Measurements from ENCODE around the gene FSTL4.

Gene FSTL4

GRCh38 chr5:133249593-133249992 lies 362.7 kb downstream of the FSTL4 start:
- Histone ChIP-seq H3K36me3 (ENCODE audit: control insufficient read depth, insufficient read depth, low read length) (no peaks in the 10 kb centered on the region), H3K27ac (ENCODE audit: low read depth, low read length, severe bottlenecking) (no peak overlapping the region), H3K4me1 (ENCODE audit: control insufficient read depth, insufficient read depth, low read length, poor library complexity, severe bottlenecking) (peaks cover 16% of the 10 kb centered on the region), H3K4me3 (ENCODE audit: extremely low read depth, insufficient read depth, low read length, poor library complexity, severe bottlenecking) (no peak overlapping the region), H3K9me3 (ENCODE audit: control insufficient read depth, low read length) (no peaks in the 10 kb centered on the region)
- whole genome bisulfite sequencing, 2 experiments (ENCODE audit: insufficient coverage in 2 of 2), result 92 to 94% methylated on average over 6 of the region's 6 CpGs

GRCh38 chr5:133247881-133248624 lies 364.3 kb downstream of the FSTL4 start:
- Histone ChIP-seq H3K36me3 (ENCODE audit: control insufficient read depth, insufficient read depth, low read length) (no peaks in the 10 kb centered on the region), H3K4me1 (ENCODE audit: control insufficient read depth, insufficient read depth, low read length, poor library complexity, severe bottlenecking) (peaks cover 21% of the 10 kb centered on the region), H3K9me3 (ENCODE audit: control insufficient read depth, low read length) (no peaks in the 10 kb centered on the region), H3K4me3 (ENCODE audit: extremely low read depth, insufficient read depth, low read length, poor library complexity, severe bottlenecking) (no peak overlapping the region), H3K27ac (ENCODE audit: low read depth, low read length, severe bottlenecking) (no peak overlapping the region)
- WGBS, 2 experiments (ENCODE audit: insufficient coverage in 2 of 2), result 60 to 73% methylated on average over 3 to 4 of the region's 5 CpGs

DNA sequence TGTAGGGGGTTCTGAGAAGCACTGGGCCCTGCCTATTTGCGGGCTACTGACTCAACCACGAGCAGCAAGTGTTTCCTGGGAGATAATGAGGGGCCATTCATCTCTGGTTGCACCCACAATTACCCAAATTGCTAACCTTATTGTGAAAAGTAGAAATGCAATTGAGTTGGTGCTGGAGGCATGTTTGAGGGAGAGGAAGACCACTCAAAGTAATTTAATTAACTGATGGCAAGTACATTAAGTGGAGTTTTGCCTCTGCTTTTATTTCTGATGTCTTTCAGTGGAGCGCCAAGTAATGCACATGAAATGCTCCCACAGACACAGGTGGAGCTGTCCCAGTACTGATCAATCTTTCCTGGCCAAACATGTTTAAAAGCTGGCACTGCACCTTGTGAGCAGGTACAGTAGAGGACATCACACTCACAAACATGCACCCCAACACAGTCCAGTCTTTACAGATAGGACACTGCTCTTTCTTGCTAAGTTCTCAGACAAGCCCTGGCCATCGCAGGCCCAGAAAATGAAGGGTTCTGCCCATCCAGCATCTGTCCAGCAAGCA lies 365.1 kb downstream of the FSTL4 start:
- Histone ChIP-seq H3K4me3 (ENCODE audit: extremely low read depth, insufficient read depth, low read length, poor library complexity, severe bottlenecking) (no peak overlapping the region), H3K9me3 (ENCODE audit: control insufficient read depth, low read length) (no peaks in the 10 kb centered on the region), H3K4me1 (ENCODE audit: control insufficient read depth, insufficient read depth, low read length, poor library complexity, severe bottlenecking) (peaks cover 21% of the 10 kb centered on the region), H3K27ac (ENCODE audit: low read depth, low read length, severe bottlenecking) (no peak overlapping the region), H3K36me3 (ENCODE audit: control insufficient read depth, insufficient read depth, low read length) (no peaks in the 10 kb centered on the region)
- 88 to 100% methylated on average over 1 to 3 of the region's 4 CpGs for WGBS, 2 experiments (ENCODE audit: insufficient coverage in 2 of 2)

DNA sequence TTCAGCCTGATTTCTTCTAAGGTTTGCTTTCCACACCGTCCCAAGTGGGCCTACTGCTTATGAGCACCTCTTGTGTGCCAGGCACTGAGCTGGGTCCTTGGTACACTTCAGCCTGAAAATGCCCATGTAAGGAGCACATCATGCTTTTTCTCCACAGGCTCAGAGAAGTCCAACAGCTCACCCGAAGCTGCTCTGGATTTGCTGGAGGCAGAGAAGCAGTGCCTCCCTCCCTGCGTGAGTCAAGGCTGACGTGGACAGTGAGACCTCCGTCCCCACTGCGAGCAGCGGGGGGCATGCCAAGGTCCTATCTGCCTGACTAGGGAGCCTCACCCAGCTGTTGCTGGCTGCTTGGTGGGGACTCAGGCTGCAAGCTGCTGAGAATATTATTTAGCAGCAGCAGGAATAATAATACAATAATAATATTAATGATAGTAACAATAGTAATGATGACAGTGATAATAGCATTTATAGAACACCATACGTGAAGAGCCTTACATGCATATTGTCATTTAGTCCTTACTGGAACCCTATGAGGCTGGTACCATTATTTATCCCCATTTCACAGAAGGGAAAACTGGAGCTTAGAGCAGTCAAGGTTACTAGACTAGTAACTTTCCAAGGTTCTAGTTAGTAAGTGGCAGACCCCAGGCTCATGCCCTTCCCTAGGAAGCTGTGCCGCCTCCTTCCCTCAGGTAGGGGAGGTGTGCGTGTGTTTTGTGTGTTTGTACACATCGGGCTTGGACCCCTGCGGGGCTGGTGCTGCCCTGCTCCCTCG lies 365.8 kb downstream of the FSTL4 start:
- Histone ChIP-seq H3K36me3 (ENCODE audit: control insufficient read depth, insufficient read depth, low read length) (no peaks in the 10 kb centered on the region), H3K4me1 (ENCODE audit: control insufficient read depth, insufficient read depth, low read length, poor library complexity, severe bottlenecking) (peaks cover 21% of the 10 kb centered on the region)
- WGBS, 2 experiments (ENCODE audit: insufficient coverage in 2 of 2), result 87 to 95% methylated on average over 10 of the region's 13 CpGs

GRCh38 chr5:133246053-133246370 lies 366.3 kb downstream of the FSTL4 start:
- Histone ChIP-seq H3K27ac (ENCODE audit: low read depth, low read length, severe bottlenecking) (no peak overlapping the region), H3K36me3 (ENCODE audit: control insufficient read depth, insufficient read depth, low read length) (no peaks in the 10 kb centered on the region), H3K9me3 (ENCODE audit: control insufficient read depth, low read length) (no peaks in the 10 kb centered on the region), H3K4me1 (ENCODE audit: control insufficient read depth, insufficient read depth, low read length, poor library complexity, severe bottlenecking) (peaks cover 22% of the 10 kb centered on the region), H3K4me3 (ENCODE audit: extremely low read depth, insufficient read depth, low read length, poor library complexity, severe bottlenecking) (no peak overlapping the region)
- 89 to 90% methylated on average over 12 of the region's 12 CpGs for WGBS, 2 experiments (ENCODE audit: insufficient coverage in 2 of 2)

More for the DNA sequence above, 365.8 kb downstream of the FSTL4 start:
- Histone ChIP-seq H3K9me3 (ENCODE audit: control insufficient read depth, low read length) (no peaks in the 10 kb centered on the region), H3K4me3 (ENCODE audit: extremely low read depth, insufficient read depth, low read length, poor library complexity, severe bottlenecking) (no peak overlapping the region), H3K27ac (ENCODE audit: low read depth, low read length, severe bottlenecking) (no peak overlapping the region)

GRCh38 chr5:133245191-133246052 lies 366.9 kb downstream of the FSTL4 start:
- peak overlapping the region; percentile 77 for H3K27ac ChIP-seq (ENCODE audit: low read depth, low read length, severe bottlenecking)
- H3K9me3 ChIP-seq (ENCODE audit: control insufficient read depth, low read length), result no peaks in the 10 kb centered on the region
- H3K4me1 ChIP-seq (ENCODE audit: control insufficient read depth, insufficient read depth, low read length, poor library complexity, severe bottlenecking), result peaks cover 28% of the 10 kb centered on the region
- 61 to 65% methylated on average over 9 of the region's 11 CpGs for WGBS, 2 experiments (ENCODE audit: insufficient coverage in 2 of 2)
- H3K36me3 ChIP-seq (ENCODE audit: control insufficient read depth, insufficient read depth, low read length), result no peaks in the 10 kb centered on the region
- no peak overlapping the region for H3K4me3 ChIP-seq (ENCODE audit: extremely low read depth, insufficient read depth, low read length, poor library complexity, severe bottlenecking)

GRCh38 chr5:133244242-133244641 lies 368.1 kb downstream of the FSTL4 start:
- WGBS, 2 experiments (ENCODE audit: insufficient coverage in 2 of 2), result 94 to 95% methylated on average over 4 to 6 of the region's 7 CpGs
- H3K4me1 ChIP-seq (ENCODE audit: control insufficient read depth, insufficient read depth, low read length, poor library complexity, severe bottlenecking), result peaks cover 32% of the 10 kb centered on the region
- no peaks in the 10 kb centered on the region for H3K9me3 ChIP-seq (ENCODE audit: control insufficient read depth, low read length)
- H3K36me3 ChIP-seq (ENCODE audit: control insufficient read depth, insufficient read depth, low read length), result no peaks in the 10 kb centered on the region
- H3K27ac ChIP-seq (ENCODE audit: low read depth, low read length, severe bottlenecking), result no peak overlapping the region
- H3K4me3 ChIP-seq (ENCODE audit: extremely low read depth, insufficient read depth, low read length, poor library complexity, severe bottlenecking), result no peak overlapping the region

- 100% methylated on average over 3 of the region's 3 CpGs; no CpG with 5 or more reads in 1 of the 2 experiments for WGBS, 2 experiments (ENCODE audit: insufficient coverage in 2 of 2)
- no peak overlapping the region for H3K27ac ChIP-seq (ENCODE audit: low read depth, low read length, severe bottlenecking)
Observed at GRCh38 chr5:133243196-133243595, 369.1 kb downstream of the FSTL4 start.

GRCh38 chr5:133242221-133242835 lies 370.0 kb downstream of the FSTL4 start:
- WGBS, 2 experiments (ENCODE audit: insufficient coverage in 2 of 2), result 88 to 91% methylated on average over 4 of the region's 4 CpGs
- H3K36me3 ChIP-seq (ENCODE audit: control insufficient read depth, insufficient read depth, low read length), result no peaks in the 10 kb centered on the region
- H3K9me3 ChIP-seq (ENCODE audit: control insufficient read depth, low read length), result no peaks in the 10 kb centered on the region
- H3K4me3 ChIP-seq (ENCODE audit: extremely low read depth, insufficient read depth, low read length, poor library complexity, severe bottlenecking), result no peak overlapping the region
- no peak overlapping the region for H3K27ac ChIP-seq (ENCODE audit: low read depth, low read length, severe bottlenecking)
- H3K4me1 ChIP-seq (ENCODE audit: control insufficient read depth, insufficient read depth, low read length, poor library complexity, severe bottlenecking), result peaks cover 32% of the 10 kb centered on the region

More at GRCh38 chr5:133243196-133243595, 369.1 kb downstream of the FSTL4 start:
- Histone ChIP-seq H3K4me1 (ENCODE audit: control insufficient read depth, insufficient read depth, low read length, poor library complexity, severe bottlenecking) (peaks cover 32% of the 10 kb centered on the region), H3K36me3 (ENCODE audit: control insufficient read depth, insufficient read depth, low read length) (no peaks in the 10 kb centered on the region), H3K9me3 (ENCODE audit: control insufficient read depth, low read length) (no peaks in the 10 kb centered on the region), H3K4me3 (ENCODE audit: extremely low read depth, insufficient read depth, low read length, poor library complexity, severe bottlenecking) (no peak overlapping the region)
